HepG2 (cell line): ENCODE results near the gene ZNF189. TPM values are rescaled to one million over a fixed set of nuclear protein-coding genes. Genes with fewer than 3 reads are reported as not detected.
A peak's percentile ranks its signal among the peaks of the same experiment; 100 is the strongest.

Source experiments
- DMTF1 ChIP-seq: sonication (generic); formaldehyde crosslinking; IDR thresholded peaks from 2 replicates; pipeline ENCODE4 v1.4.0; 2020; ENCODE audit warnings: mild to moderate bottlenecking, missing genetic modification reagents
- HNF4G ChIP-seq, 2 experiments: sonication (generic) in 1 of 2; formaldehyde crosslinking in 1 of 2; IDR thresholded peaks; 2 replicates each; pipeline versions ENCODE4 v1.4.0 to v1.6.1; 2011 to 2020; ENCODE audit warnings: borderline replicate concordance in 2 of 2, low read depth in 2 of 2, mild to moderate bottlenecking in 2 of 2, low read length in 1 of 2, missing genetic modification reagents in 1 of 2, moderate library complexity in 1 of 2
- HOXA5 ChIP-seq: sonication (generic); formaldehyde crosslinking; IDR thresholded peaks from 2 replicates; pipeline ENCODE4 v1.4.0; 2020; ENCODE audit warnings: missing genetic modification reagents
- IKZF5 ChIP-seq: IDR thresholded peaks from 2 replicates; pipeline ENCODE4 v1.6.1; 2018; ENCODE audit warnings: missing genetic modification reagents, mild to moderate bottlenecking, missing compliant biosample characterization
- JUN ChIP-seq: sonication (generic); formaldehyde crosslinking; IDR thresholded peaks from 2 replicates; pipeline ENCODE4 v1.4.0; 2020; ENCODE audit warnings: mild to moderate bottlenecking, missing genetic modification reagents
- MBNL3 ChIP-seq: fragments of 250-450 bp; sonication (Bioruptor Pico); conservative IDR thresholded peaks from 2 replicates; pipeline ENCODE4 v1.8.0; 2022; ENCODE audit warnings: mild to moderate bottlenecking, inconsistent platforms
- MED8 ChIP-seq: sonication (generic); formaldehyde crosslinking; IDR thresholded peaks from 2 replicates; pipeline ENCODE4 v1.8.1; 2023; ENCODE audit warnings: mild to moderate bottlenecking, missing genetic modification reagents; ENCODE audit not compliant: insufficient replicate concordance
- PHB2 ChIP-seq: fragments of 450-650 bp; IDR thresholded peaks from 2 replicates; pipeline ENCODE4 v1.6.1; 2018; ENCODE audit not compliant: partially characterized antibody
- PRPF4 ChIP-seq: fragments of 200-400 bp; formaldehyde crosslinking; IDR thresholded peaks from 2 replicates; pipeline ENCODE4 v1.6.1; 2016; ENCODE audit warnings: low read length, low read depth; ENCODE audit not compliant: poor library complexity, severe bottlenecking
- RERE ChIP-seq: IDR thresholded peaks from 2 replicates; pipeline ENCODE4 v1.6.1; 2016; ENCODE audit warnings: low read depth, missing genetic modification reagents, missing compliant biosample characterization
- SMARCC2 ChIP-seq: fragments of 450-650 bp; IDR thresholded peaks from 2 replicates; pipeline ENCODE4 v1.6.1; 2017; ENCODE audit warnings: antibody characterized with exemption, mild to moderate bottlenecking
- THYN1 ChIP-seq: sonication (generic); formaldehyde crosslinking; IDR thresholded peaks from 2 replicates; pipeline ENCODE4 v1.8.1; 2023; ENCODE audit warnings: low read depth, mild to moderate bottlenecking, moderate library complexity, missing genetic modification reagents, borderline replicate concordance
- TMF1 ChIP-seq: sonication (generic); formaldehyde crosslinking; IDR thresholded peaks from 2 replicates; pipeline ENCODE4 v1.8.1; 2022; ENCODE audit warnings: low read depth, missing genetic modification reagents
- ZFP37 ChIP-seq: sonication (generic); formaldehyde crosslinking; IDR thresholded peaks from 2 replicates; pipeline ENCODE4 v1.4.0; 2020; ENCODE audit warnings: missing genetic modification reagents, borderline replicate concordance
- ZNF329 ChIP-seq: sonication (generic); formaldehyde crosslinking; IDR thresholded peaks from 2 replicates; pipeline ENCODE4 v1.9.0; 2021; ENCODE audit warnings: low read depth, mild to moderate bottlenecking, missing genetic modification reagents
- ZNF383 ChIP-seq: sonication (generic); formaldehyde crosslinking; IDR thresholded peaks from 2 replicates; pipeline ENCODE4 v1.4.0; 2020; ENCODE audit warnings: missing genetic modification reagents, mild to moderate bottlenecking, borderline replicate concordance
- ZNF766 ChIP-seq: sonication (generic); formaldehyde crosslinking; IDR thresholded peaks from 2 replicates; pipeline ENCODE4 v1.5.0; 2020; ENCODE audit warnings: missing genetic modification reagents, borderline replicate concordance
- ZZZ3 ChIP-seq: sonication (generic); formaldehyde crosslinking; IDR thresholded peaks from 2 replicates; pipeline ENCODE4 v1.4.0; 2020; ENCODE audit warnings: missing genetic modification reagents, mild to moderate bottlenecking, borderline replicate concordance
- polyA plus RNA-seq, 8 experiments: library from polyadenylated mRNA; depleted of rRNA in 3 of 8; stranded (reverse) in 7 of 8; unstranded in 1 of 8; fragments of >200 nt; fragmentation: Illumina TruSeq in 4 of 8; extraction: Trizol in 4 of 8; gene quantifications; 2 replicates each; pipeline versions ENCODE4 v1.2.1 to v1.2.3, GENCODE V29; 2011 to 2016; ENCODE audit warnings: low read depth in 4 of 8, missing spikeins in 1 of 8, mixed read lengths in 1 of 8; ENCODE audit not compliant: insufficient read depth in 1 of 8
- total RNA-seq, 5 experiments: library from RNA; depleted of rRNA; stranded (reverse); fragments of >200 nt; fragmentation: Illumina TruSeq; extraction: Trizol; gene quantifications; 2 replicates each; pipeline ENCODE4 v1.2.3, GENCODE V29; 2016; ENCODE audit warnings: low read depth in 1 of 5
- TF ChIP-seq, protein P1 (sequence below): sonication (generic); formaldehyde crosslinking; IDR thresholded peaks from 2 replicates; pipeline ENCODE4 v1.5.0; 2020; ENCODE audit warnings: missing genetic modification reagents

The ZNF189 gene
- total and polyA plus RNA-seq, 2 of the 13 experiments (the other 11 are each of a cell fraction or from before 2014, with no cell fraction given) = 8.4 to 50.0 TPM

DNA sequence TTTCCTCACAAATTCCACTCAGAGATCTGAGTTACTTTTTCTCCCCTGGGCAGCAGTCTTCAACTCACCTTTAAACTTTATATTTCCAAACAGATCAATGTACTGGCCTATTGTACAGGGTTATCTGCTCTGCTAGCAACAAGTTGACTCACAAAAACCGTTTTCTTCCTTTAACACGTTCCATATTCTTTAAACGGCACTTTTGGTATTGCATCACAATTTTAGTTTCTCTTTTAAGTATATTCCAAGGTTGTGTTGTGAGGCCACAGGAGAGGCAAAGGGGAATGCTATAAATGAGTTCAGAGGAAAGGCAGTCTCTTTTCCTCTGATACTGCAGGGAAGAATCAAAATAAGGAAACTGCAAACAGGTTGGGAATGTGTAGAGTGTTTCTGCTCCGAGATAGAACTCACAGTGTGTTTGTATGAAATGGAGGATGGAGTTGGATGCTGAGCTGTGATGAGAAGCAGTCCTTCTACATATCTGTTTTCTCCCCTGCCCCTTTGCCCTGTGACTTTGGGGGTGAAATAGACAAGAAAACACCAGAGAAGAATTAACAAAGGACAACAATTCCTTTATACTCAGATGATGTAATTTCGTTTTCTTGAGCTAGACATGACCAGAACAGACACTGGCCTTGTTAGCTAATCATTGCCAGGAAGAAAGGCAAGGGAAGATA lies 46.8 kb downstream of the ZNF189 start (continued):
- TF ChIP-seq TMF1 (CRISPR knock-in tag) = no peak
- TF ChIP-seq ZFP37 (CRISPR knock-in tag) = no peak
- no peak; the same call in 1 of the 2 replicates for TF ChIP-seq JUN (CRISPR knock-in tag)
- TF ChIP-seq RERE (CRISPR knock-in tag) = no peak
- TF ChIP-seq MBNL3 (CRISPR knock-in tag) = no peak
- no peak for TF ChIP-seq PHB2
- no peak for TF ChIP-seq DMTF1 (CRISPR knock-in tag)
- TF ChIP-seq PRPF4 = no peak
- no peak for TF ChIP-seq IKZF5 (CRISPR knock-in tag)
- TF ChIP-seq ZNF329 (CRISPR knock-in tag) = no peak; the same call in 1 of the 2 replicates
- no peak for TF ChIP-seq ZNF383 (CRISPR knock-in tag)
- peak; percentile 62 for TF ChIP-seq HNF4G (IDR thresholded peaks at IDR 0.05; ENCODE audit: borderline replicate concordance, low read depth, low read length)
- no peak for TF ChIP-seq HNF4G (CRISPR knock-in tag; IDR thresholded peaks at IDR 0.05; ENCODE audit: borderline replicate concordance, low read depth)
- no peak for TF ChIP-seq SMARCC2
- peak; percentile 23 for TF ChIP-seq MED8
- no peak for TF ChIP-seq THYN1 (CRISPR knock-in tag)
- TF ChIP-seq, protein P1, sequence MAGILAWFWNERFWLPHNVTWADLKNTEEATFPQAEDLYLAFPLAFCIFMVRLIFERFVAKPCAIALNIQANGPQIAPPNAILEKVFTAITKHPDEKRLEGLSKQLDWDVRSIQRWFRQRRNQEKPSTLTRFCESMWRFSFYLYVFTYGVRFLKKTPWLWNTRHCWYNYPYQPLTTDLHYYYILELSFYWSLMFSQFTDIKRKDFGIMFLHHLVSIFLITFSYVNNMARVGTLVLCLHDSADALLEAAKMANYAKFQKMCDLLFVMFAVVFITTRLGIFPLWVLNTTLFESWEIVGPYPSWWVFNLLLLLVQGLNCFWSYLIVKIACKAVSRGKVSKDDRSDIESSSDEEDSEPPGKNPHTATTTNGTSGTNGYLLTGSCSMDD = no peak
- TF ChIP-seq ZZZ3 = no peak
- no peak for TF ChIP-seq ZNF766
- peak; percentile 58; the same call in 1 of the 2 replicates for TF ChIP-seq HOXA5 (CRISPR knock-in tag)
